Measurements from ENCODE around the gene ISM1.

DNA sequence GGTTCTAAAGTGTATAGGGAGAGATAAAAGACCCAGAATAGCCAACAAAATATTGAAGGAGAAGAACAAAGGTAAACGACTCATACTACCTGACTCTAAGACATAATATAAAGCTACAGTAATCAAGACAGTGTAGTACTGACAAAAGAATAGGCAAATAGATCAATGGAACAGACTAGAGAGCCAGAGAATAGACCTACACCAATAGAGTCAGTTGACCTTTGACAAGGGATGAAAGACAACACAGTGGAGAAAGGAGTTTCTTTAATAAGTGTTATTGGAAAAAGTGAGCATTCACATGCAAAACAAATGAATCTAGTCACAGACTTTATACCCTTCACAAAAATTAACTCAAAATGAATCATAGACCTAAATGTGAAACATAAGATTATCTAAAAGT is 96.4 kb downstream of the ISM1 start:
- TF ChIP-seq POLR2AphosphoS5 (IDR thresholded peaks at IDR 0.05) (no peak), POLR2A (IDR thresholded peaks at IDR 0.05) (no peak)

All from upper lobe of left lung (tissue), 4 donors.